ENCODE data around the gene NKX2-4.

NKX2-4 gene

DNA sequence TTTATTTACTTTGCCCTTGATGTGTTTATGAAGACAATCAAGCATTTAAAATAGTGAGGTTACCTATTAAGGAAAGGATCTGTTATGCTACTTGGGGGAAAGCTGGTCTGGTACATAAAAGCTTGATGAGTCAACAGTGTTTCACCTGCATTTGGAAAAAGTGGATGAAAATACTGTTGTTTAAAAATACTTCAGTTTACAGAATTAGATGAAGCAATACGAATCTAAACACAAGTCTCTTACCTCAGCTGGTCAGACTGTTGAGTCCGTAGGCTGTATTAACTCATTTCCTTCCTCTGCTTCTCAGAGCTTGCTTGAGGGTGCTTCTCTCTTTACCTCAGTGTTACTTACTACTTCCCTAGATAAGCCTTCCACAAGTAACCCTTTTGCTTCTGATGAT is 36.1 kb downstream of the NKX2-4 start:
- no peak for DNase-seq (ENCODE audit: low read depth in 2 of 3, low spot score in 1 of 3)

- no peak for DNase-seq (ENCODE audit: low read depth in 2 of 3, low spot score in 1 of 3)
Observed at GRCh38 chr20:21360705-21361104, 36.6 kb downstream of the NKX2-4 start.

DNA sequence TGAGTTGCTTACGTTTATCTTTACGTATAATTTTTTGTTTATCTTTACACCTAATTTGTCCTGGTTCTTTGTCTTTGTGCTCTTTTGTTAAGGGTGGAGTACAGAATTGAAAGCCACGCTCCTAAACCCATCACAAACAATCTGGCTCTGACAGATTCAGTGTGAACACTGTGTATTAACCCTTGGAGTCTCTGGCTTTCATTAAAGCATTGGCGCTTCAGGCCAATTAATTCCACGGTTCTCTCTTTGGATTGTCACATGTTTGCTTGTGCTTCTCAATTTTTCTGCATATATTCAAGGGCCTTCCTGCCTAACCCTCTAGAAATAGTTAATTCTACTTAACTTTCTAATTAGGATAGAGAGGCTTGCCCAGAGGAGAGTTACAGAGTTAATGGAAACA is 38.6 kb downstream of the NKX2-4 start:
- no peak for DNase-seq (ENCODE audit: low read depth in 2 of 3, low spot score in 1 of 3)

- no peak for DNase-seq (ENCODE audit: low read depth in 2 of 3, low spot score in 1 of 3)
Observed at GRCh38 chr20:21357844-21358243, 39.5 kb downstream of the NKX2-4 start.

GRCh38 chr20:21356386-21356785 is 40.9 kb downstream of the NKX2-4 start:
- DNase-seq (ENCODE audit: low read depth in 2 of 3, low spot score in 1 of 3), result no peak

DNA sequence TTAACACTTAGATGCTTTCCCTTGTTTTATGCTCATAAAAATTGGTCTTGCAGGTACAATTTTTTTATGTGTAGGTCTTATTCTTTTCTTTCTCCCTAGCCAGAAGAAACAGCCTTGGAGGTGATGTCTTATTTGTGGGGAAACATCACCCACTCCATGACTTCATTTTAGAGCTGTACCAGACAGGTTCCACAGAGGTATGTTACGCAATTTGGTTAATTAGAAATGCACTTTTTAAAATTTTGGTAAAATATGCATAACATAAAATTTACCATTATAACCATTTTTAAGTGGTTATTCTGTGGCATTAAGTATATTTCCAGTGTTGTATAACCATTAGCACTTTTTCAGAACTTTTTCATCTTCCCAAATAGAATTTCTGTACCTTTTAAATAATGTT is 41.3 kb downstream of the NKX2-4 start:
- DNase-seq (ENCODE audit: low read depth in 2 of 3, low spot score in 1 of 3), result no peak

DNA sequence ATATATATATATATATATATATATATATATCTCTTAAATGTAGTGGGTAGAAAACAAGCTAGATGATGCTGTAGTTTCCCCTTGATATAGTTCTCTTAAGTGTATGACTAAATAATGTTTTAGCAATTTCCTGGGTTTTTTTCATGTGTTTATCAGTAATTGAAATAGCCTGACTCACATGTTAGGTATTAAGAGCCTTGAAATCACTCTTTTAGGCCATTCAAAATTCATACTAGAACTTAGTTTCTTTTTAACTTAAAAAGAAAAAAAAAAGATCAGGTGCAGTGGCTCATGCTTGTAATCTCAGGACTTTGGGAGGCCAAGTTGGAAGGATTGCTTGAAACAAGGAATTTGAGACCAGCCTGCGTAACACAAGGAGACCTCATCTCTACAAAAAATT is 44.1 kb downstream of the NKX2-4 start:
- no peak for DNase-seq (ENCODE audit: low read depth in 2 of 3, low spot score in 1 of 3)

- DNase-seq (ENCODE audit: low read depth in 2 of 3, low spot score in 1 of 3), result no peak
Observed at GRCh38 chr20:21352703-21353102, 44.6 kb downstream of the NKX2-4 start.

Measured in stimulated activated CD4-positive, alpha-beta T cell treated with anti-CD3 and anti-CD28 coated beads, Interleukin-12 subunit alpha, Interleukin-12 subunit beta, amount 100 ng/mL, for 48 hours (primary cell).